HG03439 (cell line): ENCODE measurements around the gene CDK15.
"Not testable (repeated sequence)": the region's sequence is repeated elsewhere in the genome, so short reads cannot be mapped to it uniquely, and the experiment has no call there.

Experiments
- ATAC-seq: cut with Tn5 transposase; IDR thresholded peaks from one replicate; pipeline ENCODE4 v1.9.1; 2021; ENCODE audit warnings: mild to moderate bottlenecking, moderate library complexity; ENCODE audit not compliant: unreplicated experiment

Gene CDK15

DNA sequence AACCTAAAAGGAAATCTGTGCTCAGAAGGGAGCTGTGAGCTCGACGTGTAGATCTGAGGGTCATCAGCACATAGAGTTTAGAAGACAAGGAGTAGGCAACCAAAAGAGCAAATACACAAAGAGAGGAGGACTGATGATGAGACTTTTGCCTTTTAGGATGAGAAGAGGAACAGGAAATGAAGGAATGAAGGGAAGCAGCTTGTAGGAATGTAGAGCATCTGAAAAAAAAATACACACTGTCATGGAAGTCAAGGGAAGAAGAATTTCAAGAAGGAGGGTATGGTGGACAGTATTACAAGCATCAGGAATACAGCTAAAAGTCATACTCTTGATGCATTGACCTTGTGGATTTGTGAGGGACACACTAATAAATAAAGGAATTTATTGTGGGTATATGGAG is 21.9 kb downstream of the CDK15 start:
- ATAC-seq = no peak

DNA sequence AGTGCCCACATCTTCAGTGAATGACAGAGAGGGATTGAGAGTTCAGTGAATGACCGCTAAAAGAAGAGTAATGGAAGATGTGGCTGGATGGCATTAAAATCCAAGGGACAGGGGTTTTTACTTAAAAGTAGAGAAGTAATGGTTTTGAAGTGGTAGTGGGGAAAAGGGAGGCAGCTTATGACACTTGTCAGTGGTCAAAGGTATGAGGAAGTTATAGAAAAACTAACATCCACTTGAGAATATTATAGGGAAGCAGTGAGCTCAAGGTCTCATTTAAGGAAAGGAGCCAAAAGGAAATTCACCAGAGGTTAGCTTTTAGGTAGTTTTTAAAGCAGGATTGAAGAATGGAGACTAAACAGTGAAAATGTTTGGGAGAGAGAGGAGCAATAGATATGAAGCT is 24.3 kb downstream of the CDK15 start:
- ATAC-seq = no peak

DNA sequence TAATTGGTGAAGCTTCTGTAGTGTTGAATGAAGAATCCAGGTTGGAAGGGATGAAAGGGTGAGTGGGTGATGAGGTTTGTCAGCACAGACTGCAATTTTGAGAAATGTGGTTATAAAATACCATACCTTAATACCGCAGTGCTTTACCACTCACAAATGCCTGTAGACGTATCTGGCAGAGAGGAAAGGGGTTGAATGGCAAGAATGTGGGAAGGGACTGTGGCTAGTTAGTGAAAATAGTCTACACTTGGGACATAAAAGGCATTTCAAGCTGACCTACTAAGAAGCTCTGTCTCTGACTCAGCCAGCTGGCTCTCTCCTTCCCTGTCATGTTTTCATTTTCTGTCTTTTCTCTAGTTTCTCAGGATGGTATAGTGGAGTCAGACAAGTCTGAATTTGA is 25.1 kb downstream of the CDK15 start:
- no peak for ATAC-seq

DNA sequence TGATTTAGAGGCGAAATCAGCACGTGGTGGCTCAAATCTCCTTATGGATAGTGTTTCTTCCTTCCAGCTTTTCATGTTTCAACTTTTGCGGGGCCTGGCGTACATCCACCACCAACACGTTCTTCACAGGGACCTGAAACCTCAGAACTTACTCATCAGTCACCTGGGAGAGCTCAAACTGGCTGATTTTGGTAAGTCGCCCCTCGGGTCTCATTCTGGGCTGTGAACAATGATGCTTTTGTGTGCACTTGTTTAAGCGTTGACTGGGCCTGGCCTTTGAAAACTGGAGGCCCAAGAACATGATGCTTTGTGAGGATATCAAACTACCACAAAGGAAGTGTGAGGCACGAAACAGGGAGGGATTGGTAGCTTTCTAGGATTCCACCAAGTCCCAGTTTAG is 27.4 kb downstream of the CDK15 start:
- no peak for ATAC-seq

DNA sequence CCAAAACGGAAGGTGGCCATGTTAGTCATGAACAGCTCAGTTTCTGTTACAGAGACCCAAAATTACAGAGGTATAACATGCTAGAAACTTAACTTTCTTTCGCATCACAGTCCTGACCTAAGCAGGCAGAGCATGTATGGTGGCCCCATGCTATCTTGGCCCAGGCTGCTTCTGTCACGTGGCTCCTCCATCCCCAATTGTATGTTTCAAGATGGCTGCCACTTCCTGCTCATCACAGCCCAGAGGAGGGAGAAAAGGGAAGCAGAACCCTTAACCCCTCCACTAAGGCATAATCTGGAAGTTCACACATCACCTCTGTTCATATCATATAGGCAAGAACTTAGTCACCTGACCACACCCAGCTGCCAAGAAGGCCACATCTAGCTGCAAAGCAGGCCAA is 28.7 kb downstream of the CDK15 start:
- no peak for ATAC-seq

DNA sequence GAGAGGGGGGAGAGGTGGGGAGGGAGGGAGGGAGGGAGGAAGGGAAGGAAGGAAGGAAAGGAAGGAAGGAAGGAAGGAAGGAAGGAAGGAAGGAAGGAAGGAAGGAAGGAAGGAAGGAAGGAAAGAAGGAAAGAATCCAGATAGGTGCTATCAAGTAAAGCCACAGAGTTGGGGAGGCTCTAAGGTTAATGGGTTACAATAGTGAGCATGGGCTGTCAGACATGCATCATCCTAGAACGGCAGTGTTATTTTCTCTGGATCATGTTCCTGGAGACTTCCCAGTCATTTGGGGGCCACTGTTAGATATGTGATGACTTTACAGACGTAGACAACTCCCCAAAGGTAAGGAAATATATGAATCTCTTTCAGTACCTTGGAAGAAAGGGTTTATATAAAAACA is 31.1 kb downstream of the CDK15 start:
- ATAC-seq = no peak

DNA sequence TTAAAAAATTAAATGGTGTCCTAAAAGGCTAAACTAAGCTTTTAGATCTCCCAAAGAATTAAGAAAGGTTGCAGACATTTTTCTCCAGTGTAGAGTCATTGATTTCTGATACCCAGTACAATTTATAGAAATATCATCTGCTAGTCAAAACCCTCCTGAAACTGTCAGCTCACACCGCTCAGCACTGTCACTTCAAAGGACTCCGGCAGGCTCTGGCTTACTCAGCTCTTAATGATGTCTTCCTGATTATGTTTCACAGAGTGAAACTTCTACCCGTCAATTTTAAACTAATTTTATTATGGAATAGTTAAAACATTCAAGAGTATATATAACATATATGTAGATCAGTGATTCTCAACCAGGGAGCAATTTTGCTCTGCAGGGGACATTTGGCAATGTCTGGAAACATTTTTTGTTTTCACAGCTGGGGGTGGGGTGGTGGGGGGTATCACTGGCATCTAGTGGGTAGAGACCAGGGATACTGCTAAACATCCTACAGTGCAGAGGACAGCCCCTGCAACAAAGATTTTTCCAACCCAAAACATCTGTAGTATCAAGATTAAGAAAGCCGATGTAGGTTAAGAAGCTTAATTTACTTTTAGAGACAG is 31.6 kb downstream of the CDK15 start:
- ATAC-seq = no peak

DNA sequence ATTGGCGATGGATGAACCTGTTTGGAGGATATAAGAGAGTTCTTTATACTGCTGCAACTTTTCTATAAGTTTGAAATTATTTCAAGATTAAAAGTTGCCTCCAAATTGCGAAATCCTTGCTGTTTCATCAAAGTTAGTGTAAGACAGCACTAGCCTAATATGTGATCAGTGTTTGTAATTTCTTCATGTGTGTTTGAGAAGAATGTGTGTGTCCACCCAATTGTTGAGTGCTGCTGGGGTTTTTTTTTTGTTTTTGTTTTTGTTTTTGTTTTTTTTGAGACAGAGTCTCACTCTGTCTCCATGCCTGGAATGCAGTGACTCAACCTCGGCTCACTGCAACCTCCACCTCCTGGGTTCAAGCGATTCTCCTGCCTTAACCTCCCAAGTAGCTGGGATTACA is 33.4 kb downstream of the CDK15 start:
- no peak for ATAC-seq

DNA sequence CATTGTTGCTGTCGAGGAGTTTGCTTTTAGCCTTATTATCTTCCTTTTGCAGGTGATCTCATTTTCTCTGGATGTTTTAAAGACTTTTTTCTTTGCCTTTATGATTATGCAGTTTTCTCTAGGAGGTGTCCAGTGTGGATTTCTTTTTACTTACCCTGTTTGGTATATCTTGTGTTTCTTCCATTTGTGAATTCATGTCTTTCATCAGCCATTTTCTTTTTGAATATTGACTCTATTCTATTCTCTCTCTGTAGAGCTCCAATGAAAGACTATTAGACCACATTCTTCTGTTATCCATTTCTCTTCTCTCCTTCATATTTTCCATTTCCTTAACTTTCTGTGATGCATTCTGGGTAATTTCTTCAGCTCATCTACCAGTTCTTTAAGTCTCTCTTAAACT is 34.4 kb downstream of the CDK15 start:
- no peak for ATAC-seq

DNA sequence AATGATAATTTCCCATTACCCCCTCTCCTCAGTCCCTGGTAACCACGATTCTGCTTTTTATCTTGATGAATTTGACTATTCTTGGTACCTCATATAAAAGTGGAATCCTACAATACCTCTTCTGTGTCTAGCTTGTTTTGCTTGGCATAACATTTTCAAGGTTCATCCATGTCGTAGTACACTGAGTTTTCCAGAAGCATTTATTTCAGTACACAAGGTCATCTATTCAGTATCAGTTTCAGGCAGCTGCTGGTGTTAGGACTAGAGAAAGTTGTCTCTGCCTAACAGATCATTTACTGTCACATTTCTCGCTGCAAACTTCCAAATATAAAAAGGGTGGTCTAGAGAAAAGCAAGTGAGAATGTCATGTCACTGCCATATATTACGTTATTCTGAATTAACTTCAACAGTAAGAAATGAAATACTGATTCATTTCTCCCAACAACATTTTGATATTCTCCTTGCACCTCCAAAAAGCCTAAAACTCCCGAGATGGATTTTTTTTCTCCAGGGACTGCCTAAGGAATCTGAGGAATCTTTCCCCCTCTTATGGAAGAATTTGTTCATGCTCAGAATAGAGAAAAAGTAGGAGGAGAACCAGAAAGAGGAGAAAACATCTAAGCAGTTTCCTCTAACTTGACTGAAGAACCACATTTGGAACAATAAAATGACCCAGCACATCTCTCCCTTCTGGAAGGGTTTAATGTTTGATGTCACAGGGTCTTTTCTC is 36.0 kb downstream of the CDK15 start:
- no peak for ATAC-seq

DNA sequence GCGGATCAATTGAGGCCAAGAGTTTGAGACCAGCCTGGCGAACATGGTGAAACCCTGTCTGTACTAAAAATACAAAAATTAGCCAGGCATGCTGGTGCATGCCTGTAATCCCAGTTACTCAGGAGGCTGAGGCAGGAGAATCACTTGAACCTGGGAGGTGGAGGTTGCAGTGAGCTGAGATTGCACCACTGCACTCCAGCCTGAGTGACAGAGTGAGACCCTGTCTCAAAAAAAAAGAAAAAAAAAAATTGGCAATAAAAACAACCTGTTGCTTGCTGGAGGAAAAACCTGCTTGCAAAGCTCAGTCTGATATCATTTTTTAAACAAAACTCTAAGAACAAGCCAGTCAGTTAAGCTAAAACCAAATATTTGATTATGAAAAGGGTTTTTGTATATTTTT is 38.6 kb downstream of the CDK15 start:
- not testable (repeated sequence) for ATAC-seq

DNA sequence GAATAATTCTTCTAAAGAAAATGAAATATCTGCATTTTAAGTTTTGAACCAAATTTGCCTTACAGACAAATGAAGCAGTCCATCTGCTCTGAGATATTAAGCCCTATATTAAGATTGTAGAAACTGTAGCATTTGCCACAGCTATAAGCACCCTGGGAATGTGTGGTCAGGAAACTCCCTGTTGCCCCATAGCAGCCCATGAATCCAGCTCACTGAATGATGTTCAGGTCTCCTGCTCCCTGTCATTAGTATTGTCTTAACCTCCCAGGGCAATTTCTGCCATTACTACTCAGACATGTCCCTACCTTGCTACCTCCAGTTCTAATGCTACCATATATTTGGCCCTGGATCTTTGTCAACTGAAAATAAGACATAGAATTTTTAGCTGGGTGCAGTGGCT is 41.1 kb downstream of the CDK15 start:
- ATAC-seq = no peak

DNA sequence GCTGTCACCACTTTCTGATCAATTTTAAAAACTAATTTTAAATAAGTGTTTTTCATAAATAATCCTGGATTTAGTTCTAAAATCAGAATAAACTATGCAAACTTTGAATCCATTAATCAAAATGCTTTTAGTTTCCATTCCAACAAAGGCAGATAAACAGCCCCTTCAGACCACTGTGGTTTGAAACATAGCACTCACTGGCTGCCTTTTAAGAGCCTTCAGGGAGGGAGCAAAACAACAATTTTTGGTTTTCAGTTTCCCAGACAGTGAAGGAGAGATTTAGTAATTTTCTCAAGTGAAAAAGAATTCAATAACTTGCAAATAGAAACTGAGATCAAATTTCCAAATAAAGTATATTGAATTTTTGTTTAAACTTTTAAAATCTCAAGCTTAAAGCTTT is 46.1 kb downstream of the CDK15 start:
- no peak for ATAC-seq

DNA sequence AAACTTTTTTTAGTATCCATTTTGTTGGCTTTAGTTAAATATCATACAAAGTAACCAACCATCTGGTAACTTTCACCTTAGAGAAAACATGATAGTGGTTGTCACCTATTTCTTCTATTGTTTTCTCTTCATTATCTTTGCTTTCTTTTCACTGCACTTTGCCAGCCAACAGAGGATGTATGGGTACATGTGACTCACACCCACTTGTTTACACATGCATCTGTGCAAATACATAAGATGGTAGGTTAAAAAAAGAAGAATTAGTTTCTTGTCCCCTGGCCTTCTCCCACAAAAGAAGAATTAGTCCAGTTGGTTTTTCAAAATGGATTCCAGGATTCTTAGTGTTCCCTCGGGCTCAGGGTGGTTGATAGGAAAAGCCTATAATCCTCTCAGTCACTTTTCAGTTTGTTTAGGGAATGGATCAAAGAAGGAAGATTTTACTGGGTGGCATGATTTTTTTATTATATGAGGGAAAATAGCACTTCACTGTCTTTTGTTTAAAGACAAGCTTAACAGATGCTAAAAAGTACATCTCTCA is 46.6 kb downstream of the CDK15 start:
- no peak for ATAC-seq

DNA sequence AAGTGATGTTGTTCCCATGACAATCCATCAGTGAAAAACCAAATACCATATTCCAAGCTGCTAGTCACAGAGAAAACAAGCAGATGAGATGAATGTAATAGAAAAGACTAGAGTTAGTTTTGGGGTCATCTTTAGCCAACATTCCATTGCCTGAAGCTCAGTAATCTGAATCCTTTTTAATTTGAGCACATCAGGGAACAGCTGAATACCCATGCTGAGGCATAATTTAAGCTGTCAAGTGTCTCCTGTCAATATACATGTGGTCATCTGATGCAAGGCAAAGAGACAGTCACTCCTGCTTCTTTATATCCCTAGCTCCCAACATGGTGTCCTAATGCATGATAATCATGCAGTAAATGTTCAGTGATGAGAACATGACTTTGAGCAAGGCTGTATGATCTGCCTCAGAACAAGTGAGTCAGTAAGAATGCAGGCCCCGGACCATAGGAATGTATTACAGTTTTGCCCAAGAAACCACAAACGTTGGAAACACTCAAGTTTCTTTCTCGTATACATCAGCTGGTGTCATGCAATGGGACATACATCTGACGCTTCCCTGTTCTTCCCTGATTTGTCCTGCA is 48.0 kb downstream of the CDK15 start:
- ATAC-seq = no peak

DNA sequence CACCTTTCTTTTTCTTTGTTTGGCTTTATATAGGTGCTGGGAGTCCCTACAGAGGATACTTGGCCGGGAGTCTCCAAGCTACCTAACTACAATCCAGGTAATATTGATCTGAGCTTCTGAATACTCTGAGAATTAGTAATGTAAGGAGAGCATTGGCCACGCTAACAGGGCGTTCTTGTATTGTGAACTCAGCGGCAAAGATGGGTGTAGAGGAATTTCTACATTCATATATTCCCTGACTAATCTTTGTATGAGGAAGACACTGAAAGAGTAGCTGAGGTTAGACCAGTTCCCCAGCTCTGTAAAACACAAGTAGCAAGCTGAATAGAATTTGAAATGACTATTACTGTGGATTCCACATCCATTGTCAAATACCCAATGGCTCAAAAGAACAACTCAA is 48.5 kb downstream of the CDK15 start:
- ATAC-seq = no peak

DNA sequence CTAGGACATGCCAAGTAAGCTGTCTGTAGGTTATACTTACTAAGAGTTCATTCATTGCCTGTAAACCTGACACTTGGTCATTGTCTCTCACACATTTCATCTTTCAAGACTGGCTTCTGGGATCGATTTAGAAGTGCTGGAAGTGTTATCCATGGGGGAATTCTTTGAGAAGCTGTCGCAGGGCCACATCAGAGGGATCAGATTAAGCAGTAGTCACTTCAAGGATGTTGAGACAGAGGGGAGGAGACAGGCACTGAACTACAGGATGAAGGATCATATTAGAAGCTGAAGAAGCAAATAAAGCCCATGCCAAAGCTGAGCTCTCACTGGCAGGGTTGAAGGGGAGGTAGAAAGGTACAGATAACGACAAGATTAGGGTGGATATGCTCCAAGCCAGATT is 49.0 kb downstream of the CDK15 start:
- no peak for ATAC-seq

DNA sequence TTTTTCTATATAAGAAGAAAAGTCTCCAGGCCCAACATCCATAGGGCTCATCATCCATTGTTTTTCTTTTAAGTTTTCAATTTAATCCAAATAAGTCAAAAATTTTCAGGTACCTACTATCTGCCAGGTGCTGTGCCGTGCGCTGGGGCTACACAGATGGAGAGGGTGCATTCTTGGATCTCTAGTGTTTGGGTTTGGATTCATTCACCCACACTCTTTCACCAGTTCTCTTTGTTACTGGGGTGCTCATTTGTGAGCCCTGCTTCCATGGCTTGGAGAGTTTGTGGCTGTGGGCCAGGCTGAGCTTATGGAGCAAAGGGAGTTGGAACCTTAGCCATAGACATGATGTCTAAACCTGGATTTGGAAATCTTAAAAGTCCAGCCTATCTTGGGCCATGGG is 51.0 kb downstream of the CDK15 start:
- no peak for ATAC-seq

DNA sequence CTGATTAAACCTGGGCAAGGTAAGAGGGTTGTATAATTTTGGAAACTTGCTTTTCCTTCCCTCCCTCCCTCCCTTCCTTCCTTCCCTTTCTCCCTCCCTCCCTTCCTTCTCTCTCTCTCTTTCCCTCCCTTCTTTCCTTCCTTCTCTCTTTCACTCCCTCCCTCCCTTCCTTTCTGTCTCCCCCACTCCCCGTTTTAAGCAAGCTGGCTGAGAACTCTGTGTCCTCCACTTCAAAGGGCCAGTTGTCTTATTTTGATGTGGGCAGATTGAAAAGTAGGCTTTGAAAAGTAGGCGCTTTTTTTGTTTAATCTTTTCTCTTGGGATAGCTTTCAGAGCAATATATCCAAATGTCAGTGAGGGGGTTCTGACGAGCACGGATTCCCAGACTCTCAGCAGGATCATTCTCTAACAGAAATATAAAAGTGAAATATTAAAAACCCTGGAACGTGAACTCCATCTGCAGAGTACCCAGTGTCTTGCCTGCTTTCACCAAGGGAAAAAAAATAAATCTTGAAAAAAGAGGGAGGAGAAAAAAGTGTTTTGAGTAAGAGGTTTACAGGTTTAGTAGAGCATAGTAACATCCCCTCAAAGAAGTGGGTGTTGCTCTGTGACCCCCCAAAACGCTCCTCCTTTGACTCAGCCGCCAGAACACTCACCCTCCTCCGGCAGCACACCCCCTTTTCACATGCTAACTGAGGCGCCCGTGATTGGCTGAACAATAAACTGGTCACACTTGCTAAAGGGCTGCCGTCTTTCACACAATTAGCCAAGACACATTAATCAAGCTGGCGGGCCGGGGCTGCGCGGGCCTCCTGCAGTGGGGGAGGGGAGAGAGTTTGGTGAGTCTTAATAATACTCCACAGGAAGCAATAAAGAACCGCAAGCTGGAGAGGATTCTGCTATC is 52.2 kb downstream of the CDK15 start:
- ATAC-seq = no peak

DNA sequence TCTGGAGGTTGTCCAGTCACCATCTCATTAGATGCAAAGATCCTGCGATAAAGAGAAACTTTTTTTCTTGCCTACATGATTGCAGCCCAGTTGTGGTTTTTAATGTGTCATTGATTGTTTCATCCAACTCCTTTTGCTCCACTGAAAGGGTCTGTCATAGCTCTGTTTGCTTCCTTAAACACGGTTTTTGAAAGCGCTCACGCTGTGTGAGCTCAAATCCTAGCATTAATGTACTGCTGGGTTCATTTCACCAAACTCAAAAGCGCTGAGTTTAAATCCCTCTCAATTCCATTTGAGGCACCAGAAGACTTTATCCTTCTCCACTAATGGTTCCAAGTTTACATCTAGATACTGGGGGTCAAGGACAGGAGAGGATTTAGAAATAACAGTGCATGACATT is 53.6 kb downstream of the CDK15 start:
- no peak for ATAC-seq

DNA sequence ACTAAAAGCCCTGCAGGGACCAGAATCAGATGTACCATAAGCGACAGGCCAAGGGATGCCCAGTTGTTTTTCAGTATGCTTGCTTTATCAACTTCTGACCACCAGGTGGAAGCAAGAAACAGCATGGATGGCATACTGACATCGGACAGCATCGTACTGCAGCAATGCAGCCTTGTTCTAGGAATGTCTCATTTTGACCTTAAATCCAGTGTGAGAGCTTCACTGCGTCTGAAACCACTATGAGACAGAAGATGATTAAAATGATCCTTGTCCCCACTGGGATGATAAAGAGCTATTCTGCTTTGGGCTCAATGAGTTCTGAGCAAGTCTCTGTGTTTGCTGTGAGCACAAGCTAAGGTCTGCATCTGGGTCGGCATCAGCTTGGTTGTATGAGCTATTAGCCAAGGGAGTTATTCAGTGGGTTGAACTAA is 54.3 kb downstream of the CDK15 start:
- no peak for ATAC-seq
